ENCODE data around the gene MEX3A.

MEX3A gene

GRCh38 chr1:156115514-156116374 lies 33.5 kb upstream of the MEX3A start:
- TF ChIP-seq SP1 (IDR thresholded peaks at IDR 0.05) (no peak), LEF1 (IDR thresholded peaks at IDR 0.05; ENCODE audit: borderline replicate concordance) (no peak), FOXM1 (IDR thresholded peaks at IDR 0.05; ENCODE audit: borderline replicate concordance) (no peak), SUZ12 (IDR thresholded peaks at IDR 0.05) (no peak), FOXK2 (IDR thresholded peaks at IDR 0.05) (no peak), ZNF384 (IDR thresholded peaks at IDR 0.05) (no peak), PKNOX1 (IDR thresholded peaks at IDR 0.05) (no peak), FOXA1 (IDR thresholded peaks at IDR 0.05) (no peak), NFRKB (IDR thresholded peaks at IDR 0.05) (no peak), HDGF (IDR thresholded peaks at IDR 0.05; ENCODE audit: borderline replicate concordance) (no peak), ARNT (IDR thresholded peaks at IDR 0.05) (no peak), ELF4 (IDR thresholded peaks at IDR 0.05) (no peak), L3MBTL2 (conservative IDR thresholded peaks at IDR 0.05) (no peak), TARDBP (IDR thresholded peaks at IDR 0.05) (no peak), CTBP1 (IDR thresholded peaks at IDR 0.05; ENCODE audit: borderline replicate concordance) (no peak), BHLHE40 (IDR thresholded peaks at IDR 0.05; ENCODE audit: borderline replicate concordance) (no peak)
- ChIA-PET CTCF (interaction anchor here (1.0 to 3.0 kb wide), 6 partner anchors 8 to 19 kb away, joined by 3 to 24 read pairs (median 8); no protein-coding TSS in a partner anchor), POLR2A (interaction anchor here (0.7 to 6.0 kb wide), 6 partner anchors 8 to 97 kb away, joined by 3 to 60 read pairs (median 7); partner anchors contain the start of gene PMF1)
- no peak for DNase-seq (ENCODE audit: extremely low spot score)

- DNase-seq (ENCODE audit: extremely low spot score), result peak; percentile 55
- CTCF ChIA-PET, result interaction anchor here (1.0 to 3.0 kb wide), 6 partner anchors 8 to 18 kb away, joined by 3 to 24 read pairs (median 8); no protein-coding TSS in a partner anchor
- TF ChIP-seq L3MBTL2 (conservative IDR thresholded peaks at IDR 0.05), result peak; percentile 56; the same call in 1 of the 2 replicates
- no peak for TF ChIP-seq TARDBP (IDR thresholded peaks at IDR 0.05)
- TF ChIP-seq HDGF (IDR thresholded peaks at IDR 0.05; ENCODE audit: borderline replicate concordance), result 0 out of 2 replicates have a peak, but pooled peaks have one; percentile 23
- POLR2A ChIA-PET, result interaction anchor here (0.7 to 6.0 kb wide), 5 partner anchors 8 to 32 kb away, joined by 3 to 60 read pairs (median 8); no protein-coding TSS in a partner anchor
Measured at GRCh38 chr1:156114919-156115513, 32.8 kb upstream of the MEX3A start.

GRCh38 chr1:156114101-156114918 lies 32.0 kb upstream of the MEX3A start, which contains the start of gene LMNA:
Gene LMNA, plus strand, starts transcription at chr1:156114711. Its CDS starts 208 bp downstream, at chr1:156114919.
- no peak for TF ChIP-seq ELF4 (IDR thresholded peaks at IDR 0.05)
- no peak for TF ChIP-seq LEF1 (IDR thresholded peaks at IDR 0.05; ENCODE audit: borderline replicate concordance)
- TF ChIP-seq BHLHE40 (IDR thresholded peaks at IDR 0.05; ENCODE audit: borderline replicate concordance), result no peak
- TF ChIP-seq SP1 (IDR thresholded peaks at IDR 0.05), result no peak
- no peak for TF ChIP-seq CTBP1 (IDR thresholded peaks at IDR 0.05; ENCODE audit: borderline replicate concordance)
- no peak for TF ChIP-seq L3MBTL2 (conservative IDR thresholded peaks at IDR 0.05)
- no peak for TF ChIP-seq HDGF (IDR thresholded peaks at IDR 0.05; ENCODE audit: borderline replicate concordance)
- TF ChIP-seq ZNF384 (IDR thresholded peaks at IDR 0.05), result no peak
- no peak for TF ChIP-seq NFRKB (IDR thresholded peaks at IDR 0.05)
- no peak for TF ChIP-seq FOXM1 (IDR thresholded peaks at IDR 0.05; ENCODE audit: borderline replicate concordance)
- no peak for TF ChIP-seq SUZ12 (IDR thresholded peaks at IDR 0.05)
- no peak for TF ChIP-seq PKNOX1 (IDR thresholded peaks at IDR 0.05)
- peak; percentile 87 for DNase-seq (ENCODE audit: extremely low spot score)
- ChIA-PET POLR2A (interaction anchor here (0.7 to 6.0 kb wide), 5 partner anchors 9 to 224 kb away, joined by 3 to 60 read pairs (median 8); partner anchors contain the start of genes CCT3 and TSACC), CTCF (interaction anchor here (1.2 to 3.2 kb wide), 5 partner anchors 8 to 17 kb away, joined by 4 to 24 read pairs (median 11); no protein-coding TSS in a partner anchor)

- DNase-seq (ENCODE audit: extremely low spot score), result no peak
- ChIA-PET POLR2A (interaction anchor here (0.8 to 6.0 kb wide), 4 partner anchors 10 to 225 kb away, joined by 3 to 60 read pairs (median 10); partner anchors contain the start of genes CCT3 and TSACC), CTCF (interaction anchor here (1.2 to 3.2 kb wide), 4 partner anchors 9 to 16 kb away, joined by 4 to 24 read pairs (median 8); no protein-coding TSS in a partner anchor)
- TF ChIP-seq BHLHE40 (IDR thresholded peaks at IDR 0.05; ENCODE audit: borderline replicate concordance) (no peak), PKNOX1 (IDR thresholded peaks at IDR 0.05) (no peak), FOXK2 (IDR thresholded peaks at IDR 0.05) (no peak), L3MBTL2 (conservative IDR thresholded peaks at IDR 0.05) (no peak), SP1 (IDR thresholded peaks at IDR 0.05) (no peak), HDGF (IDR thresholded peaks at IDR 0.05; ENCODE audit: borderline replicate concordance) (no peak), NFRKB (IDR thresholded peaks at IDR 0.05) (no peak)
Measured at GRCh38 chr1:156113282-156113950, 31.2 kb upstream of the MEX3A start.
